Anterior cingulate cortex (tissue), 58 donors: Measurements from ENCODE around the gene FOXM1.

Experiments
- DNase-seq, 58 donors: peaks; one replicate each; lab custom pipeline; 2025; lab: John Stamatoyannopoulos, UW

The FOXM1 gene, protein sequence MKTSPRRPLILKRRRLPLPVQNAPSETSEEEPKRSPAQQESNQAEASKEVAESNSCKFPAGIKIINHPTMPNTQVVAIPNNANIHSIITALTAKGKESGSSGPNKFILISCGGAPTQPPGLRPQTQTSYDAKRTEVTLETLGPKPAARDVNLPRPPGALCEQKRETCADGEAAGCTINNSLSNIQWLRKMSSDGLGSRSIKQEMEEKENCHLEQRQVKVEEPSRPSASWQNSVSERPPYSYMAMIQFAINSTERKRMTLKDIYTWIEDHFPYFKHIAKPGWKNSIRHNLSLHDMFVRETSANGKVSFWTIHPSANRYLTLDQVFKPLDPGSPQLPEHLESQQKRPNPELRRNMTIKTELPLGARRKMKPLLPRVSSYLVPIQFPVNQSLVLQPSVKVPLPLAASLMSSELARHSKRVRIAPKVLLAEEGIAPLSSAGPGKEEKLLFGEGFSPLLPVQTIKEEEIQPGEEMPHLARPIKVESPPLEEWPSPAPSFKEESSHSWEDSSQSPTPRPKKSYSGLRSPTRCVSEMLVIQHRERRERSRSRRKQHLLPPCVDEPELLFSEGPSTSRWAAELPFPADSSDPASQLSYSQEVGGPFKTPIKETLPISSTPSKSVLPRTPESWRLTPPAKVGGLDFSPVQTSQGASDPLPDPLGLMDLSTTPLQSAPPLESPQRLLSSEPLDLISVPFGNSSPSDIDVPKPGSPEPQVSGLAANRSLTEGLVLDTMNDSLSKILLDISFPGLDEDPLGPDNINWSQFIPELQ

DNA sequence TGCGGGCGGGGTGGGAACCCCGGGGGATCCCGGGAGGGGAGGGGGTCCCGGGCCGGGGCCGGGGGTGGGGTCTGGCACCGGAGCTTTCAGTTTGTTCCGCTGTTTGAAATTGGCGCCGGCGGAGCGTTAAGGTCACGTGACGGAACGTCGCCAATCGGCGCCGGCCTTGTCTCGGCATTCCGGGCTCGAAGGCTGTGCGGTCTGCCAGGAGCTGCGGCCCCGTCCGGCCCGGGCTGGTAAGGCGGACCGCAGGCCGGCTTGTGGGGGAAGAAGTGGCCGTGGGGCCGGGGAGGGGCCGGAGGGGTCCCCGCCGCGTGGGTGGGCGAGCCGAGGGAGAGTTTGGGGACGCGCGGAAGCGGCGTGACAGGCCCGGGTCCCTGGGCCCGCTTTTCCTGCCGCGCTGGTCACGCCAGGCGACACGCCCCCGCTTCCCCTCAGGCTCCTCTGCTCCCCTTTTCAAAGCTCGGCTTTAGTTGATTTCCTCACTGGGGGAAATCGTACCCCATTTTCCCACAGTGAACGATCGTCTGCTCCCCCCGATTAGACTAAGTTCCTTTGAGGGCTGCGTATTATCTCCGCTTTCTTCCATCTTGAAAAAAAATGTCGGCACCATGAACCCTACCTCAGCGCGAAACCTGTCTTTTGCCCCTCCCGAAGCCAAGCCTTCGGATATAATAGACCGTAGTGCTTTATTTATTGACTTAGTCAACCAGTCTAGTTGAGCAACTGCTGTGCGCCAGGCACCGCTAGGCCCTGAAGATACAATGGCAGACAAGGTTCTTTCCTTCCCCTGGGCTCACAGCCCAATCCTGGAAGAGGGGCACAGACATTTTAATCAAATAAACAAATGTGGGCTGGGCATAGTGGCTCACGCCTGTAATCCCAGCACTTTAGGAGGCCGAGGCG, at the start of gene FOXM1, which contains the start of gene RHNO1:
TSS of gene FOXM1 (minus strand) at position 128 of the 906 bp plus-strand sequence. CDS start 2,696 bp downstream, outside the sequence.
TSS of gene RHNO1 (plus strand) at position 177 of the 906 bp plus-strand sequence. CDS start 8,144 bp downstream, outside the sequence.
- DNase-seq: peak in 57 of 58 donors; percentile 42 to 96 (median 86)

DNA sequence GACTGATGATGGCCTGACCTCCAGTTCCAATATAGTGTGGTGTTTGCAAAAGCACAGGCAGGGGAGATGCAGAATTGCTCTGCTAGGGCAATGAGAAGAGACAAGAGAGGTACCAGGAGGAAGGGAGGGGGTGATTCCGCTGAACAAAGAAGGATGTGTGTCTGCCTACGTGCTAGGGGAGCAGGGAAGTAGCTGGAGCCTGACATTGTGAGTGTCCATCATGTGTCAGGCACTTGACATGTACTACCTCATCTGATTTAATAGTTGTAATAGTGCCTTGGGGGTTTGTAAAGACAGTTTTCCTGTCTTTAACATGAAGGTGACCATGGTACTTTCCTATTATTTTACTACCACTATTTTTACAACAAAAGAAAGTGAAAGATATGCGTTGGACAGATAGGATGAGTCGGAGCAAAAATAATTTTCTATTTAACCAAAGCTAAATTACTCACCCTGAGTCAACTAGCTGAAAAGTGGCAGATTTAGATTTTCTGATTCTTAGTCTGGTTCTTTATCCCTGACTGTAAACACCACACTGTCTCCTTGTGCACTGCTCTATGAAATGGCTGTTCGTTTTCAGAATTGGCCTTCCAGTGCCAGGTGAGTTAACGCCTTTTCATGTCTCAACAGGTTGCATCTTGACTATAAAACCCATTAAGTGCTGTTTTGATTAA, 48.5 kb upstream of the FOXM1 start:
- DNase-seq: peak in 1 of 58 donors; percentile 18

DNA sequence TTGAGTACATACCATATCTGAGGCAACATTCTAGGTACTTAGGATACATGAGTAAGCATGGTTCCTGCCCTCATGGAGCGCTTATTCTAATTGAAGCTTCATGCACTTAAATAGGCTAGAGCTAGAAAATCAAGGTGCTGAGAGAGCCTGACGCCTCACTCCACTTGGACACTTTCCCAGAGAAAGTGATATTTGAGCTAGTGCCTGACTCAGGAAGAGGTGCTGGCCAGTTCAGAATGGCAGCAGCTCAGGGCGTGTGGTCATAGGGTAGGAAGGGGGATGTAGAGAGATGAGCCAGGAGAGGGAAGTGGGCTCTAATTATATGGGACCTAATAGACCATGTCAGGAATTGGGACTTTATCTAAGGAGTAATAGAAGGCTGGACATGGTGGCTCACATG, 47.0 kb upstream of the FOXM1 start:
- no peak for DNase-seq

DNA sequence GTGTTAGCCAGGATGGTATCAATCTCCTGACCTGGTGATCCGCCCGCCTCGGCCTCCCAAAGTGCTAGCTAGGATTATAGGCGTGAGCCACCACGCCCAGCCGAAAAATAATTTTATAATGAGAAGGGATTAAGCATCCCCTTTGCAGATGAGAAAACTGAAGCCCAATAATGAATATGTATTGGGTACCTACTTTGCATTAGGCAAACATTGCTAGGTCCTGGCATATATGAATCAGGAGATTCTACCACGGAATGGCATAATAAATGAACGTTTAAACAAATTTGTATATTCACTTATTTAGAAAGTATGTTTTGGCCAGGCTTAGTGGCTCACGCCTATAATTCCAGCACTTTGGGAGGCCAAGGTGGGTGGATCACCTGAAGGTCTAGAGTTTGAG, 46.1 kb upstream of the FOXM1 start:
- DNase-seq: no peak

GRCh38 chr12:2922329-2922728, 45.4 kb upstream of the FOXM1 start:
- DNase-seq: no peak

DNA sequence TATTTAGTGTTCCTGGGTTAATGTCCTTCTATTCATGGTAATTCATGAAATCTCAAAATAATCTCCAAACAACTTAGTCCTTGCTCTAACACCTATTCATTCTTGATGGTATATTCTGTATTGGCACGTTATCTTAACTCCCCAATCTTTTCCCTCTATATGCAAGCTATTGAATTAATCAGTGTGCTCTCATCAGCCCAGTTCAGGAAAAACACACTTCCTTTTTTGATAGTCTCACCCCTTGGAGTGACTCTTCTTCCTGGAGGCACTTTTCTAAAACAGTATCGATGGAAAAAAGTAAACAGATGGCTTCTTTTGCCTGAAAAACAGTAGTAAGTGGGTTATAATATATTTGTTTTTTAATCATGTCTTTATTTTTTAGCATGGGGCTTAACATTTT, 42.3 kb upstream of the FOXM1 start:
- no peak for DNase-seq

DNA sequence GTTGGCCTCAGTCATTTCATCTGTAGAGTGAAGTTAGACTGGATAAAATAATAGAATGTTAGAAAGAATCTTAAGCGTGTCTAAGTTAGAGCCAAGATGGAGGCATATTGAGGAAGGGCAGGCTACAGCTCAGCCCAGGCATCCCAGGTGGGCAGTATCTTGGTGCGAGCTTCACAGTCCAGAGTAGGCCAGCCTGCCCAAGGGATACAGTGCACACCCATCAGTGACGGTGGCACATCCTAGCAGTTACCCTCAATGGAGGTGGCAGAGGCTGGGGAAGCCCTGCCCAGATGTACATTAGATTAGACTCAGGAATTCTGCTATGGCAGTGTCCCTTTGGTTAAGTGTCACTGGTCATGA, 35.2 kb upstream of the FOXM1 start:
- no peak for DNase-seq

- no peak for DNase-seq
These were observed 27.3 kb upstream of the FOXM1 start for GRCh38 chr12:2904260-2904659.

DNA sequence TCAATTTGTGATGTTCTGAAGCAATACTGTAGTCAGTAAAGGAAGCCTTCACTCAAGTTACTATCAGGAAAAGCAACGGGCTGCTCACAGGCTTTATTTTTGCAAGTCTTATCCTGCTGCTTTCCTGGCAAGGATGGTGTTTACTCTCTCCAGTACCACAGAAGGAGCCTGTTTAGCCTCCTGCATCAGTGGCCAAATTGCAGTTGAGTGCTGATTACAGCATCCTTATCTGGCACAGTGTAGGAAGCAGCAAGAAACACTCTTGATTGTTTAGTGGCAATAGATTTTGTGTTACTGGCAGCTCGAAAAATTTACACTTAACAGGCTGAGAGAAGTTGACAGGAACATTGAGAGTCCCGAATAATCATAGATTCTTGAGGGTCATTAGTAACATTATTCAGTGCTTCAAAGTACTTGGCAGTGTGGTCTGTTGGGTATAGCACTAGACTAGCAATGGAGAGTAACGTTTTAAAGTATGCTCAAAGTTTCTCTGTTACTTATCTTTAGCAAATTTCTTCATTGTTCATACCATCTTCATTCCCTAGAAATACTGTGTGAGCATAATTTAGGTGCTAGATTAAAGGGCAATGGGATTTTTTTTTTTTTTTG, 25.4 kb upstream of the FOXM1 start:
- peak in 44 of 58 donors; percentile 4 to 86 (median 30) for DNase-seq

- DNase-seq: no peak
These were observed 23.7 kb upstream of the FOXM1 start for GRCh38 chr12:2900642-2901041.

DNA sequence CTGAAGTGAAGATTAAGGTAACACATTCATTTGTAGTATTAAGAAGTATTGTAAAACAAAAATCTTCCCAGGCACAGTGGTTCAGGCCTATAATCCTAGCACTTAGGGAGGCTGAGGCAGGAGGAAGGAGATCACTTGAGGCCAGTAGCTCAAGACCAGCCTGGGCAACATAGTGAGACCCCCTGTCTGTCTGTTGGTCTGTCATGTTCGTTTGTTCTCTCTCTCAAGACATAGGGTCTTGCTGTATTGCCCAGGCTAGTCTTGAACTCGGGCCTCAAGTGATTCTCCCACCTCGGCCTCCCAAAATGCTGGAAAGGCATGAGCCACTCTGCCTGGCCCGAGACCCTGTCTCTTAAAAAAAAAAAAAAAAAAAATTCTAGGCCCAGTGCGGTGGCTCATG, 20.4 kb upstream of the FOXM1 start:
- no peak for DNase-seq

GRCh38 chr12:2895511-2895910, 18.5 kb upstream of the FOXM1 start:
- DNase-seq: no peak

- DNase-seq: peak in 8 of 58 donors; percentile 2 to 25 (median 14)
These were observed 18.1 kb upstream of the FOXM1 start for GRCh38 chr12:2895051-2895451.

DNA sequence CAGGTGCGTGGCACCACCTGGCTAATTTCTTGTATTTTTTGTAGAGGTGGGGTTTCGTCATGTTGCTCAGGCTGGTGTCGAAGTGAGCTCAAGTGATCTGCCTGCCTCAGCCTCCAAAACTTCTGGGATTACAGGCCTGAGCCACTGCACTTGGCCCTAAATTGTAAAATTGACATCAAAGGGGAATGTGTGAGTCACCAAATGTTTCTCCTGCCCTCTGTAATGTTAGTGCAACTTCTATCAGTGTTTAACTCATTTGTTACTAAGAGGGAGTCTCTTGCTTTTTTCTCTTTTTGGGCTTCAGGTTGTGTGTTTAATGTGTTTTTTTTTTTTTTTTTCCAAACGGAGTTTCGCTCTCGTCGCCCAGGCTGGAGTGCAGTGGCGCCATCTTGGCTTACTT, 16.0 kb upstream of the FOXM1 start:
- DNase-seq: no peak

GRCh38 chr12:2892246-2892645, 15.3 kb upstream of the FOXM1 start:
- DNase-seq: no peak

- peak in 43 of 58 donors; percentile 25 to 77 (median 56) for DNase-seq
These were observed 14.5 kb upstream of the FOXM1 start for GRCh38 chr12:2891240-2892053.

DNA sequence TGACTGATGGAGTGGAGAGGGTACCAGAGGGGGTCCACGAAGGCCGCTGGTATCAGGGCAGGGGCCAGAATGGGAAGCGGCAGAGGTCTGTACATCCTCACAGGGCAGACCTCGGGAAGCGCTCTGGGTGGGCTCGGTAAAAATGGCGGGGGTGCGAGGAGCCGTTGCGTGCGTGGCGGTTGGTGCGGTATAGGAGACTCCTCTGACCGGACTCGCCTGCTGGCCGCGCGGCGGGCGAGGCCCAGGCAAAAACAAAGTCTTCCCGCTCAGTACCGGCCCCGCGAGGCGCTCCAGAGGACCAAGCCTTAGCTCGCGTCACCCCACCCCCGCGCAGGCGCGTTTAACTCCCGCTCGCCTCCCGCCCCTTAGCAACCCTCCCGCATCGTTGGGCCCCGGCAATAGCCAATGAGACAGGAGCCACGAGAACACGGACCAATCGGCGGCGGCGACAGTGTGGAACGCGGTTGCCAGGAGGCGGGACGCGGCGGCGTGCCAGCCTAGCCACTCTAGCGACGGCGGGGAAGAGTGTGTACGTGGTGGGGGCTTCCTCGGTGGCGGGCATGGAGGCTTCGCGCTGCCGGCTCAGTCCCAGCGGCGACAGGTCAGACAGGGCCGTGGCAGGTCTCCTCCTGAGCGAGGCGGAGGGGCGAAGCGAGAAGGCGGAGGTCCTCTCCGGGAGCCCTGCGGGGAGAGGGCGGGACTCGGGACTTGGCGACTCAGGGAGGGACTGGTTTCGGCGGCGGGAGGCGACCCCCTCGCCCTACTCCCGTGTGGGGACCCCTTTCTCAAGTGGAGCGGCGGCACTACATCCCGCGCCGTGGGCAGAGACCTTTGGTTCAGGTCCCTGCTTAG, 13.6 kb upstream of the FOXM1 start, which contains the start of gene TULP3:
TSS of gene TULP3 (plus strand) at position 504 of the 852 bp plus-strand sequence. CDS start at position 561, 57 bp downstream.
- DNase-seq: peak; percentile 90 to 100 (median 99)

DNA sequence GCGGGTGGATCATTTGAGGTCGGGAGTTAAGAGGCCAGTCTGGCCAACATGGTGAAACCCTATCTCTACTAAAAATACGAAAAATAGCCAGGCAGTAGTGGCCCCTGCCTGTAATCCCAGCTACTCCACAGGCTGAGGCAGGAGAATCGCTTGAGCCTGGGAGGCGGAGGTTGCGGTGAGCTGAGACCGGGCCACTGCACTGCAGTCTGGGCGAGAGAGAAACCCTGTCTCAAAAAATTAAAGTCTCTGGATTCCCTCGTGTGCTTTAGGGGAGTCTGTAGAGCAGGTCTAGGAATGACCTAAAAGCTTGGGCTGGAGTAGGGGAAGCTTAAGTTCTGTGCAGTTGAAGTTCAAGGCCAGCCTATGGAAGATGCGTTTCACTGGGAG, 13.0 kb upstream of the FOXM1 start:
- DNase-seq: no peak
